TTC549 (cell line): ENCODE data around the gene PPIF.

Source experiments
- FAIRE-seq: peaks from 2 replicates; lab custom pipeline; 2012; peaks lifted over from hg19 to GRCh38; lab: Jason Lieb, UNC

PPIF gene

DNA sequence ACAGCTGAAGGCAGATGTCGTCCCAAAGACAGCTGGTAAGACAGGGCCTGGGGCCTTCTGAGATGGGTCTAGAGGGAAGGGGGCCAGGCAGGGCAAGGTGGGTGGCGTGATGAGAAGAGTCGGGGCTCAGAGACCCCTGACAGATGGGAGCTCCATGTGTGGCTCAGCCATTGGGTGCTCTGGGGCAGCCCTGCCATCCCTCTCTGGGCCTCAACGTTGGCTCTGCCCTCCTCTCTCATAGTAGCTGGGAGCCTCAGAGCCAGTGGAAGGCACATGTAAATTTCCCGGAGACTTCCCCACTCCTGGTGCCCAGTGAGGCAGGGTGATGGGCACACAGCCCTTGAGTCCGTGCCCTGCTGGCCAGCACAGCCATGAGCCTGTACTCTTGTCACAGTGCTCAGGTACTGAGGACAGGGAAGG, 1.8 kb downstream of the PPIF start:
- no peak for FAIRE-seq

DNA sequence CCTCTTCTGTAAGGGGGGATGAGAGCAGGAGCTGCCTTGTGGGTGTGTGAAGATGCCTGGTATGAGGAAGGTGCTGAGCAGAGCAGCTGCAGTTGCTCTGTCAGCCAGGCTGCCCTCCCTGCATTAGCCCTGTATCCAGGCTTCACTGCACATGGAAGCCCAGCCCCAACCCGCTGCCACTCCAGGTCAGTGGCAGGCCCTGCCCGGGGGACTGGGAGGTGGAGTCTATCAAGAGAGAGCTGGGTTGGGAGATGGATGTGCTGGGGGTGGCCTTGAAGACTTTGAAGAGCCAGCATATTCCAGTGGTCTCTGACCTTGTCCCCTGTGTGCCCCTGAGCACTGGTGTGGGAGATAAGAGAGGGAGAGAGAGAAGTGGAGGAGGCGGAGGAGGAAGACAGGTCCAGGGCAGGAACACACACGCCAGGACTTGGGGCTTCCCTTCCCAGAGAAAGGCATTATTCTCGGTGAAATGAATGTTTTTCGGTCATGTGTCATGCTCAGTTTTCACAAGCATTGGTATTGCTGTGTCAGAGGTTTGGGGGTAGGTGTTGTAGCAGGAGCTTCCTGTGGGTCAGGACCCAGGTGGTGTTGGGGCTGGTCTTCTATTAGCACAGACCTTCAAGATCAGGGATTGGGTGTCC, 2.6 kb downstream of the PPIF start:
- FAIRE-seq, result no peak

DNA sequence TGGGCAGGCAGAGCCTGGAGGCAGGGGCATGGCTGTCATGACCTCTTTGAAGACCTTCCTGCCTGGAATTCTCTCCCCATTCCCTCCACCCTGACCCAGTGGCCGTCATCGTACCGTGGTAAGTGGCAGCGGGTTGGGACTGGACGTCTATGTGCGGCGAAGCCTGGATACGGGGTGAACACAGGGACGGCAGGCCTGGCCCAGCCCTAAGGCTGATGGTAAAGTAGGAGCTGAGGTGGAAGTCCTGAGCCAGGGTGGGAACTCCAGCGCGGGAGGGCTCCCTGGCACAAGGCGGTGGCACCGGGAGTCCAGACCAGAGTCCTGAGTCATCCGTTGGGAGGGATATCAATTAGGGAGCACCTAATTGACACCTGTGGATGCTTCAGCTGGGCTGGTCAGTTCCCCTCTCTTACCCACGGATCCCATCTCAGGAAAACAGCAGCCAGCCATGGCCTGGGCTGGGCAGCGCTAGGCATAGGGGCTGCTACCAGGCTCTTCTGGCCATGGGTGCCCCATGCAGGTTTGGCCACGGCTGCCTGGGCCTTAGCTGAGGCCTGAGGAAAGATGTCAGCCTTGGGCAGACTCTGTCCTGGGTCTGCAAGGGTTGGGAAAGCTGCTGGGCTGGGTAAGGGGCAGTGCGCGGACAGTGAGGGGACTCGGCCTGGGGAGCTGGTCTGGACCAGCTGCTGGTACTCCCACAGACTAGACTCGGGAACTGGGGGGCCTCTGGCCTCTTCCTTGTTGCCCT, 3.3 kb downstream of the PPIF start:
- FAIRE-seq, result no peak

DNA sequence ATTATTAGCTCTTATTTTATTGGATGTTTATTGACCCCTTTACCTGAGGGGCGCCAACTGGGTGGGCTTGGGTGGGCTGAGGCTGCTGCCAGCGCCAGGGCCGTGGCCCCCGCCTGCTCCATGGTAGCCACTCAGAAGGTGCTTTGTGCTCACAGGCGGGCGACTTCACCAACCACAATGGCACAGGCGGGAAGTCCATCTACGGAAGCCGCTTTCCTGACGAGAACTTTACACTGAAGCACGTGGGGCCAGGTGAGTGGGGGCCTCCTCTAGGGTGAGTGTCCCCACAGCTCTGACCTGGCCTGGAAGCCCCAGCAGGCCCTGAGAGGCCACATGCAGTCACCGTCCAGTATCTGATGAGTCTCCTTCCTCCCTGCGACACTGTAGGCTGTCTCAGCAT, 4.1 kb downstream of the PPIF start:
- FAIRE-seq, result no peak

GRCh38 chr10:79352035-79352877, 5.0 kb downstream of the PPIF start:
- FAIRE-seq, result no peak

- FAIRE-seq, result no peak
These were observed 5.7 kb downstream of the PPIF start for GRCh38 chr10:79353000-79353406.

DNA sequence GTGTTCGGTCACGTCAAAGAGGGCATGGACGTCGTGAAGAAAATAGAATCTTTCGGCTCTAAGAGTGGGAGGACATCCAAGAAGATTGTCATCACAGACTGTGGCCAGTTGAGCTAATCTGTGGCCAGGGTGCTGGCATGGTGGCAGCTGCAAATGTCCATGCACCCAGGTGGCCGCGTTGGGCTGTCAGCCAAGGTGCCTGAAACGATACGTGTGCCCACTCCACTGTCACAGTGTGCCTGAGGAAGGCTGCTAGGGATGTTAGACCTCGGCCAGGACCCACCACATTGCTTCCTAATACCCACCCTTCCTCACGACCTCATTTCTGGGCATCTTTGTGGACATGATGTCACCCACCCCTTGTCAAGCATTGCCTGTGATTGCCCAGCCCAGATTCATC, 6.5 kb downstream of the PPIF start:
- no peak for FAIRE-seq

DNA sequence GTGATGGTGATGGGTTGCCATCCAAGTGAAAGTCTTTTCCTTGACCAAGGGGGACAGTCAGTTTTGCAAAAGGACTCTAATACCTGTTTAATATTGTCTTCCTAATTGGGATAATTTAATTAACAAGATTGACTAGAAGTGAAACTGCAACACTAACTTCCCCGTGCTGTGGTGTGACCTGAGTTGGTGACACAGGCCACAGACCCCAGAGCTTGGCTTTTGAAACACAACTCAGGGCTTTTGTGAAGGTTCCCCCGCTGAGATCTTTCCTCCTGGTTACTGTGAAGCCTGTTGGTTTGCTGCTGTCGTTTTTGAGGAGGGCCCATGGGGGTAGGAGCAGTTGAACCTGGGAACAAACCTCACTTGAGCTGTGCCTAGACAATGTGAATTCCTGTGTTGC, 6.9 kb downstream of the PPIF start:
- FAIRE-seq, result no peak

- FAIRE-seq, result no peak
These were observed 7.3 kb downstream of the PPIF start for GRCh38 chr10:79354615-79355014.

GRCh38 chr10:79355420-79356017, 8.2 kb downstream of the PPIF start:
- no peak for FAIRE-seq

DNA sequence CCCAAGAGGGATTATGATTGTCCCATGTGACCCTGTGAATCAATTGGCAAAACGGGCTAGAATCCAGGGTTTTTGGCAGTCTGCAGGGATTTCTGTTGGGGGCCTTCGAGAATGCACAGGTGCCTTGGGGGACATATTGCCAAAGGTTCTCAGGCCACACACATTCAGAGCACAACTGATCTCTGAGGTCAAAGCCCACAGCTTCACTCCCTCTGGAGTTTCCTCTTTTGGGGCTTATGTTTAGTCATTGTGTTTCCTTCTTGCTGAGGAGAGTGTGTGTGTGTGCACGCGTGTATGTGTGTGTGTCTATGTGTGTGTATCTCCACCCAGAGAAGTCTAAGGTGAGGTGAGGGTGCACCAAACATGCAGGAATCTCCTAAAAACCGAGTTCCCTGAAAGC, 8.8 kb downstream of the PPIF start:
- FAIRE-seq, result no peak

DNA sequence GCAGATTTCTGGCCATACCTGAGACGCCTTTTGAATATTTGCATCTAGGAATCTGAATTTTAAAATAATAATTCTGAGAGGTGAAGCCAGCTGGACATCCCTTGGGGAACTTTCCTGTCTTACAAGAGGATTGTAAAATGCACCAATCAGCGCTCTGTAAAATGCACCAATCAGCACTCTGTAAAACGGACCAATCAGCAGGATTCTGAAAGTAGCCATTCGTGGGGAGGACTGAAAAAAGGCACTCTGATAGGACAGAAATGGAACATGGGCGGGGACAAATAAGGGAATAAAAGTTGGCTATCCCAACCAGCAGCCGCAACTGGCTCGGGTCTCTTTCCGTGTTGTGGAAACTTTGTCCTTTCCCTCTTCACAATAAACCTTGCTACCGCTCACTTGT, 9.9 kb downstream of the PPIF start:
- no peak for FAIRE-seq

DNA sequence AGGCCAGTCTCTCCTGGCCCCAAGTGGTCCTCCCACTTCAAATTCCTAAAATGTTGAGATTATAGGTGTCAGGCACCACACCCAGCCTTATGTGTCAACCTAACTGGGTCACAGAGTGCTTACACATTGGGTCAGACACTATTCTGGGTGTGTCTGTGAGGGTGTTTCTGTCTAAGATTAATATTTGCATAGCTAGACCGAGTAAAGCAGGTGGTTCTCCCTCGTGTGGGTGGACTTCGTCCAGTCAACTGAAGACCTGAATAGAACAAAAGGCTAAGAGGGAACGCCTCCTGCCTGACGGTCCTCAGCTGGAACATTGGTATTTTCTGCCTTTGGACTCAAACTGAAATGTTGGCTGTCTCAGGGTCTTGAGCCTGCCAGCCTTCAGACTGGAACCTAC, 11.5 kb downstream of the PPIF start:
- no peak for FAIRE-seq

DNA sequence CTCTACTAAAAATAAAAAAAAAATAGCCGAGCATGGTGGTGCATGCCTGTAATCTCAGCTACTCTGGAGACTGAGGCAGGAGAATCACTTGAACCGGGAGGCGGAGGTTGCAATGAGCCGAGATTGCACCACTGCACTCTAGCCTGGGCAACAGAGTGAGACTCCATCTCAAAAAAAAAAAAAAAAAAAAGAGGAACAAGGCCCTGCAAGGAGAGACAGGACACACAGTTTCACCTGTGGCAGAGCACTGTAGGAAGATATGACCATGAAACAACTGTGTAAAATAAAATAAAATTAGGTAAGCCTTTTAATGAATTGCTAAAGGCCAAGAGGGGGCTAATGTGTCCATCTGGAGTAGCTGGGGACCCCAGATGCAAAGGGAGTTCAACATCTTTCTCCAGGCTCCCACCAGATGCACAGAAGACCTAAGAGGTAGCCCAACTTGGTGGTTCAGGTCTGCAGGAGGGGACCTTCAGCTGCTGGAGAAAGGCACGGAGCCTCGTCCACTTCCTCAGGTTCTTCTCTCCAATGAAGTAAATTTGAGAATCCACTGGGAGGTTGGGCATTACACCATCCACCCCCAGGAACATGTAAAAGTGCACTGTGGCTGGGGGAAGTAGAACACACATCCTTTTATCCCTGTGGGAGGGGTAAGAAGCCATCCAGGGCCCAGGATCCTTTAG, 12.7 kb downstream of the PPIF start:
- FAIRE-seq, result no peak

- no peak for FAIRE-seq
These were observed 13.5 kb downstream of the PPIF start for GRCh38 chr10:79360499-79361342.

GRCh38 chr10:79361726-79362397, 14.6 kb downstream of the PPIF start:
- FAIRE-seq, result no peak

GRCh38 chr10:79367426-79368189, 20.3 kb downstream of the PPIF start:
- FAIRE-seq, result no peak

DNA sequence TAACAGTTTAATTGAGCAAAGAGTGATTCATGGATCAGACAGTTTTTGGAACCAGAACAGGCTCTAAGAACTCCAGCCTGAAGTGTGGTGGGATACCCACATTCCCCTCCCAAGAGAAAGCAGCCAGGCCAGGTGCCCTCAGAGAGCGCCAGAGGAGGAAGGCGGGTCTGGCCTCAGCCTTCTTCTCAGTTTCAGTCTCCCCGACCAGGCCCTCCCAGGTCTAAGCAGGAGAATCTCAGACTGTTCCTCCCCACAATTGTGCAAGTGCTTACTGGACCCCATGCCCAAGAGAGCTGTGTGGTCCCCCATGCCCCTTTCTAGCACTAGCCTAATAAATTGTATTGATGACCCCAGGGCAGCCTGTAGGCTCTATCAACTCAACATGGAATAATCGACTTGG, 25.6 kb downstream of the PPIF start:
- FAIRE-seq, result no peak

- FAIRE-seq, result no peak
These were observed 27.3 kb downstream of the PPIF start for GRCh38 chr10:79374312-79375191.
